Spleen (tissue), 7 donors: ENCODE data around the gene ITCH.

Experiments used
- POLR2A ChIP-seq, 3 donors: fragments of 450-650 bp; IDR thresholded peaks; one replicate each; pipeline ENCODE4 v1.5.1; 2017; ENCODE audit warnings: antibody characterized with exemption in 3 of 3, mild to moderate bottlenecking in 1 of 3
- TF ChIP-seq, protein P1 (sequence below), 11 experiments: fragments of 200-600 bp in 7 of 11; fragments of 450-650 bp in 4 of 11; sonication (generic) in 4 of 11; IDR thresholded peaks in 8 of 11; conservative IDR thresholded peaks in 3 of 11; 1 replicate in 7 of 11; 2 replicates in 4 of 11; pipeline versions ENCODE4 v1.4.0 to v1.8.0; 2016 to 2021; ENCODE audit warnings: antibody characterized with exemption in 11 of 11, inconsistent platforms in 4 of 11, mild to moderate bottlenecking in 1 of 11
- donor health status: DM: no; HTN: no; CAD: no; lungs with moderate emphysema.
- donor health status: DM: no; HTN: no; CAD: no.
- donor health status: DM: no; HTN: no; CAD: no.

DNA sequence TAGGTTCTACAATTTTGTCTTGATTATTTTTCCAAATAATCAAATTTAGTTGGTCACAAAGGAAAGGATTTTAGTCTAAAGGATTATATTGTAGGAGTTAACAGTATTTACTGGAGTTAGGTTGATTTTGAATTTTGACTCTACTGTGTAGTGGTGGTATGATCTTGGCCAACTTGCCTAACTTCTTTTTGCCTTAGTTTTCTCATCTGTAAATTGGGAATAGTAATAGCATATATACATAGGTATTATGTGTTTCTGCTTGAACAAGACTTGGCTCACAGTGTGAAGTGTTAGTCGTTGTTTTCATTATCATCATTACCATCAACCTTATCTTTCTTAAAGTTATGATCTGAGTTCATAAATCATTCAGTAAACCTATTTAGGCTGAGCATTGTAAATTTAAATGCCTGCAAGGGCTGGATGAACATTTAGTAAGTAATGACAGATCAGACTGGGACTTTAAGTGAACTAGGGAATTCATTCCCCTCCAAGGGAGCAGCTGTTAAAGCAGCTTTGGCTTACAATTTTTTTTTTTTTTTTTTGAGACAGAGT, 11.2 kb downstream of the ITCH start:
- TF ChIP-seq, protein P1, sequence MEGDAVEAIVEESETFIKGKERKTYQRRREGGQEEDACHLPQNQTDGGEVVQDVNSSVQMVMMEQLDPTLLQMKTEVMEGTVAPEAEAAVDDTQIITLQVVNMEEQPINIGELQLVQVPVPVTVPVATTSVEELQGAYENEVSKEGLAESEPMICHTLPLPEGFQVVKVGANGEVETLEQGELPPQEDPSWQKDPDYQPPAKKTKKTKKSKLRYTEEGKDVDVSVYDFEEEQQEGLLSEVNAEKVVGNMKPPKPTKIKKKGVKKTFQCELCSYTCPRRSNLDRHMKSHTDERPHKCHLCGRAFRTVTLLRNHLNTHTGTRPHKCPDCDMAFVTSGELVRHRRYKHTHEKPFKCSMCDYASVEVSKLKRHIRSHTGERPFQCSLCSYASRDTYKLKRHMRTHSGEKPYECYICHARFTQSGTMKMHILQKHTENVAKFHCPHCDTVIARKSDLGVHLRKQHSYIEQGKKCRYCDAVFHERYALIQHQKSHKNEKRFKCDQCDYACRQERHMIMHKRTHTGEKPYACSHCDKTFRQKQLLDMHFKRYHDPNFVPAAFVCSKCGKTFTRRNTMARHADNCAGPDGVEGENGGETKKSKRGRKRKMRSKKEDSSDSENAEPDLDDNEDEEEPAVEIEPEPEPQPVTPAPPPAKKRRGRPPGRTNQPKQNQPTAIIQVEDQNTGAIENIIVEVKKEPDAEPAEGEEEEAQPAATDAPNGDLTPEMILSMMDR (IDR thresholded peaks at IDR 0.05 in 8 of 11, conservative IDR thresholded peaks at IDR 0.05 in 3 of 11): no peak
- no peak for TF ChIP-seq POLR2A (IDR thresholded peaks at IDR 0.05)
